Activated T-helper 1 cell treated with anti-CD3 and anti-CD28 coated beads, Interleukin-2, amount 50 U/mL, for 16 hours (primary cell): ENCODE measurements around the gene ABCB10.
A peak's percentile ranks its signal among the peaks of the same experiment; 100 is the strongest.
"Not testable (repeated sequence)": the region's sequence is repeated elsewhere in the genome, so short reads cannot be mapped to it uniquely, and the experiment has no call there.

ENCODE experiments used
- DNase-seq, 2 donors: peaks; one replicate each; pipeline ENCODE4 v3.0.0-alpha.2; 2020; ENCODE audit warnings: low read depth in 1 of 2, low spot score in 1 of 2

ABCB10 gene

GRCh38 chr1:229572286-229572685 is 13.8 kb upstream of the ABCB10 start:
- no peak for DNase-seq

- no peak for DNase-seq
Observed at GRCh38 chr1:229570891-229571516, 12.5 kb upstream of the ABCB10 start.

DNA sequence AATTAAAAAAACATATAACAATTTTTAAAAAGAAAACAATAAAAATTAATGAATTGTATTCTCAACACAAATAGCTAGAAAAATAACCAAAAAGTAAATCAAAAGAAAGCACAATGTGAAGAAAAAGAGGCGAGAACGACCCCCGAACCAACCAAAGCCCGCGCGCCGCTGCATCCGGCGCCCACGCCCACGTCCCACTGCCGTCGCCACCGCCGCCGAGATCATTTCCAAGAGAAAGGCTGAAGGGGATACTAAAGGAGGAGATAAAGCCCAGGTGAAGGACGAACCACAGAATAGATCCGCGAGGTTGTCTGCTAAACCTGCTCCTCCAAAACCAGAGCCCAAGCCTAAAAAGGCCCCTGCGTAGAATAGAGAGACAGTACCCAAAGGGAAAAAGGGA is 11.8 kb upstream of the ABCB10 start:
- DNase-seq: no peak

DNA sequence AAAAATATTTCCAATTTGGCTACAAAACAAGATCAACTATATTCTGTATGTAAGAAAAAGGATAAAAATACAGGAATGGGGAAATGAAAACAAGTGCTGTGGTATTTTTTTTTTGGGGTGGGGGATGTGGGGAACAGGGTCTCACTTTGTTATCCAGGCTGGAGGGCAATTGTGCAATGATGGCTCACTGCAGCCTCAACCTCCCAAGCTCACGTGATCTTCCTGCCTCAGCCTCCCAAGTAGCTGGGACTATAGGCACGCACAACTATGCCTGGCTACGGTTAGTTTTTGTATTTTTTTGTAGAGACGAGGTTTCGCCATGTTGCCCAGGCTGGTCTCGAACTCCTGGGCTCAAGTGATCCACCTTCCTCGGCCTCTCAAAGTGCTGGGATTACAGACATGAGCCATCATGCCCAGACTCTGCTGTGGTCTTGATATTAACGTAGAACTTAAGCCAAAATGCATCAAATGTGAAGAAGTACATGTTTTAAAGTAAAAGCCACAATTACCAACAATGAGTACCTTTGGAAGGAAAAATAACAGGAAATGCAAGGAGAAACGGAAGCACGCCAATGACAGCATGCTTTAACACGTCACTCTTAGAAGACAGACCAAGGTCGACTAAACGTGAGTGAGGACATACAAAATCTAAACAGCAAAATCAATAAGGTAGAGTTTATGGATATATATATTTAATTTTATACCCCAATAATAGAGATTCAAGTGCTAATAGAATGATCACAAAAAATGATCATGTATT is 8.8 kb upstream of the ABCB10 start:
- DNase-seq: no peak

DNA sequence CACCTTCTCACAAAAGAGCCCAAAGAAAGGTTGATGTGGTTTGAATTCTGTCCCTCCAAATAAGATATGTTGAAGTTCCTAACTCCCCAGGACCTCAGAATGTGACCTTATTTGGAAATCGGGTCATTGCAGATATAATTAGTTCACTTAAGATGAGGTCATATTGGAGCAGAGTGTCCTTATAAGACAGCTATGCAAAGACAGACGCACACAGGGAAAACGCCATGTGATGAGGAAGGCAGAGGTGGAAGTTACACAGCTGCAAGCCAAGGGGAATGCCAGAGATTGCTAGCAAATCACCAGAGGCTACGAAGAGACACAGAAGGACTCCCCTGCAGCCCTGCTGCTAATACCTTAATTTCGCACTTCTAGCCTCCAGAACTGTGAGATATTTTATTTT is 5.2 kb upstream of the ABCB10 start:
- DNase-seq: no peak

GRCh38 chr1:229563241-229563640 is 4.7 kb upstream of the ABCB10 start:
- DNase-seq: no peak

DNA sequence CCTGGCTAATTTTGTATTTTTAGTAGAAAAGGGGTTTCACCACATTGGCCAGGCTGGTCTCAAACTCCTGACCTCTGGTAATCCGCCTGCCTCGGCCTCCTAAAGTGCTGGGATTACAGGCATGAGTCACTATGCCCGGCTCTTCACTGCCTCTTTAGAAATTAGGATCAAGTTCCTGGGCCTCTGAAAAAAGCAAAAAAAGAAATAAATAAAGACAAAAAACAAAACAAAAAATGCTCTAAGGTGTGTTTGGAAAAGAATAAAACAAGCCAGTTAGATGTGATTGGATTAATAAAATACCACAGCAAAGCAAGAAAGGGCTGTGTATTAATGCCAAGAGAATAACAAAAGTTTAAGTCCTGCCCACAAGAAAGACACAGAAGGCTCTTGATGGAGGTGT is 4.2 kb upstream of the ABCB10 start:
- no peak for DNase-seq

GRCh38 chr1:229561141-229561540 is 2.6 kb upstream of the ABCB10 start:
- no peak for DNase-seq

- DNase-seq: not testable (repeated sequence)
Observed at GRCh38 chr1:229560124-229560523, 1.6 kb upstream of the ABCB10 start.

DNA sequence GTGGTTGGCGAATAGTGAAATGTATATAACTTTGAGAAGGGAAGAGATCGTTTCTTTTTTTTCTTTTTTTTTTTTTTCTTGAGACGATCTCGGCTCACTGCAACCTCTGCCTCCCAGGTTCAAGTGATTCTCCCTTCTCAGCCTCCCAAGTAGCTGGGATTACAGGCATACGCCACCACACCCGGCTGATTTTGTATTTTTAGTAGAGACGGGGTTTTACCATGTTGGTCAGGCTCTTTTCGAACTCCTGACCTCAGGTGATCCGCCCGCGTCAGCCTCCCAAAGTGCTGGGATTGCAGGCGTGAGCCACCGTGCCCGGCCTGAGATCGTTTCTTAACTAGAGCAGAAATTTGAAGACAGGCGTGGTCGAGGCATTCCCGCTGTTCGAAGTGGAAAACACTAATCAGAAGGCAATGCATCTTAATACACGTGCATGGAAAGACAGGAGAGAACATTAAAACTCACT is 862 bp upstream of the ABCB10 start:
- not testable (repeated sequence) for DNase-seq

- DNase-seq: peak in 1 of 2 donors; percentile 22
Observed at GRCh38 chr1:229557913-229558414, 543 bp downstream of the ABCB10 start.

GRCh38 chr1:229557200-229557850 is 1.2 kb downstream of the ABCB10 start:
- DNase-seq: no peak

- DNase-seq: no peak
Observed at GRCh38 chr1:229554886-229555621, 3.5 kb downstream of the ABCB10 start.

DNA sequence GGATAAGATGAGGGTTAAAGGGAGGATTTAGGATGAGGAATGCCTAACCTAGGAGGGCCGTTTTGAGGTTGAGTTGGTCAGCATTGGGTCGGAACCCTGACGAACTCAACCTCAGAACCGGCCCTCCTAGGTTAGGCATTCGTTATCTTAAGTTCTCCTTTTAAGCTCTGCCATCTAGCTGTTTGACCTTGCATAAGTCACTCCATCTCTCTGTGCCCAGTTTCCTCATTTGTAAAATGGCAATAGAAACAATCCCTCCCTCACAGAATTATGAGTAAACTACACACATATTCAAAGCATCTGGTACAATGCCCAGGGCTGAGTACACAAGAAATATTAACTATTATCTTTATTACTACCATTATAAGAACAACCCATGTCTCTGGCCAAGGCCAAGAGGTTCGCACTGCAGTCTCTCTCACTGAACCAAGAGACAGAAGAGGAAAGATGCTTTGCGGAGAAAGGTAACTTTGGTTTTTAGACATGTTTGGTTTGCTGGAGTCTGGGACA is 4.8 kb downstream of the ABCB10 start:
- DNase-seq: no peak

GRCh38 chr1:229552732-229553131 is 5.8 kb downstream of the ABCB10 start:
- DNase-seq: no peak

- DNase-seq: no peak
Observed at GRCh38 chr1:229550812-229551567, 7.5 kb downstream of the ABCB10 start.

DNA sequence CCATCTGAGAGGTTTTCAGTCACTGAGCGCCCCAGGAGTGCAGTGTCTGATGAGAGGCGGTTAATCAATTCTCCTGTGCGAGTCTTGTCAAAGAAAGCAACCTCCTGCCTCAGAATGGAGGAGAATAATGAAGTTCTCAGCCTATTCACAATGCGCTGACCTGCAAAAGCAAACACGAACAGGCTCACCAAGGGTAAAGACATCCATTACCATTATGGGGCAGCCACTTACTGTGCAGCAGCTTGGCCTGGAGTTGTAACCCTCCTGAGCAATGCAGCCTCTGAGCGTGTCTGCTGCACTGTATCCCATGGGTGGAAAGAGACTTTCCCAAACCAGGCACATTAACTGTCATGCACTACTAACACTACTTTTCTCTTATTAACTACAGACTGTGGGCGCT is 11.0 kb downstream of the ABCB10 start:
- no peak for DNase-seq

DNA sequence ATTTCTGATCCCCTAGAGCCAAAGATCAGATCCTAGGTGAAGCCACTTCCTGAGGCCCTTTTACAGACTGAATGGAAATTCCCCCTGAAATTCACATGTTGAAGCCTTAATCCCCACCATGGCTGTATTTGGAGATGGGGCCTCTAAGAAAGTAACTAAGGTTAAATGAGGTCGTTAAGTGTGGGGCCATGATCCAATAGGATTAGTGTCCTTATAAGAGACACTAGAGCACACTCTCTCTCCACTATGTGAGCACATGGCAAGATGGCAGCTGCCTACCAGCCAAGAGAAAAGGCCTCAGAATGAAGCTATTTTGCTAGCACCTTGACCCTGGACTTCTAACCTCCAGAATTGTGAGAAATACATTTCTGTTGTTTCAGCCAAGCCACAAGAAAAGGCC is 13.9 kb downstream of the ABCB10 start:
- no peak for DNase-seq

DNA sequence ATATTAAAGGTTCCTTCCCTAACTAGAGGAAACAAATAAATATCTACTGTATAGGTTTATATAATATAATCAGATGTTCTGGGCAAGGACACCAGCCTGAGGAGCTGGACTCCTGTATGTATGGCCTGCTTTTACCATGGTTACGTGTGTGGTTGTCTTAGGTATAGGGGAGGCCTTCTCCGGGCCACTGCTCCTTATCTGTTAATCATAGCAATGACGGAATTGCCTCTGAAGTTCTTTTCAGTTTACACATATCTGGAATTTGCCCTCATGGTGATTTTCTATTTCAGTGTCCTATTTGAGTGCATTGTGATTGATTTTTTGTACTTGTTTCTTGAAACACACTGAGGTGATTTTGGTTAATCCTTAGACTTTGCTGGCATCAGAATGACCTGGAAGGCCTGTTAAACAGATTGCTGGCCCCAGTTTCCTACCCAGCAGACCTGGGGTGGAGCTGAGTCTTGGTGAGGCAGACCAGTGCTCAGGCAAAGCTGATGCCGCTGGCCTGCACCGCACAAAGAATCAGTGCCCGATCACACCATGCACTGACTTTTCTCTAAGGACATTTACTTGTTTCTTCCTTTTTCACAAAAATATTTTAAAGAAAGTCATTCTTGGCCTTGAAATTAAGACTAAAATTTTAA is 18.5 kb downstream of the ABCB10 start:
- DNase-seq: no peak

- DNase-seq: no peak
Observed at GRCh38 chr1:229538945-229539344, 19.6 kb downstream of the ABCB10 start.
